Measurements from ENCODE around the gene BRF1. TPM values are rescaled to one million over a fixed set of nuclear protein-coding genes. Genes with fewer than 3 reads are reported as not detected.

The BRF1 gene
- total RNA-seq, 1 experiment from 2014 or later = 26.4 TPM

GRCh38 chr14:105286759-105287144 lies 14.0 kb downstream of the BRF1 start:
- no peaks in the 10 kb centered on the region for H3K36me3 Mint-ChIP-seq
- H3K27ac Mint-ChIP-seq = no peak overlapping the region
- ATAC-seq (no peak), DNase-seq (ENCODE audit: low spot score) (no peak)
- peaks cover 18% of the 10 kb centered on the region for H3K4me1 Mint-ChIP-seq
- no peak overlapping the region for H3K4me3 Mint-ChIP-seq
- ChIA-PET POLR2A (no interaction called here), CTCF (interaction anchor here (1.0 kb wide), 1 partner anchor 80 kb away, joined by 3 read pairs; no protein-coding TSS in a partner anchor)
- no peak for TF ChIP-seq GRHL2 (CRISPR knock-in tag; IDR thresholded peaks at IDR 0.05; ENCODE audit: insufficient replicate concordance, severe bottlenecking)
- TF ChIP-seq ESRRA (CRISPR knock-in tag; IDR thresholded peaks at IDR 0.05; ENCODE audit: borderline replicate concordance) = no peak
- TF ChIP-seq, protein P1, sequence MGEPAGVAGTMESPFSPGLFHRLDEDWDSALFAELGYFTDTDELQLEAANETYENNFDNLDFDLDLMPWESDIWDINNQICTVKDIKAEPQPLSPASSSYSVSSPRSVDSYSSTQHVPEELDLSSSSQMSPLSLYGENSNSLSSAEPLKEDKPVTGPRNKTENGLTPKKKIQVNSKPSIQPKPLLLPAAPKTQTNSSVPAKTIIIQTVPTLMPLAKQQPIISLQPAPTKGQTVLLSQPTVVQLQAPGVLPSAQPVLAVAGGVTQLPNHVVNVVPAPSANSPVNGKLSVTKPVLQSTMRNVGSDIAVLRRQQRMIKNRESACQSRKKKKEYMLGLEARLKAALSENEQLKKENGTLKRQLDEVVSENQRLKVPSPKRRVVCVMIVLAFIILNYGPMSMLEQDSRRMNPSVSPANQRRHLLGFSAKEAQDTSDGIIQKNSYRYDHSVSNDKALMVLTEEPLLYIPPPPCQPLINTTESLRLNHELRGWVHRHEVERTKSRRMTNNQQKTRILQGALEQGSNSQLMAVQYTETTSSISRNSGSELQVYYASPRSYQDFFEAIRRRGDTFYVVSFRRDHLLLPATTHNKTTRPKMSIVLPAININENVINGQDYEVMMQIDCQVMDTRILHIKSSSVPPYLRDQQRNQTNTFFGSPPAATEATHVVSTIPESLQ (CRISPR knock-in tag; IDR thresholded peaks at IDR 0.05) = no peak
- no peak for TF ChIP-seq FOXP4 (CRISPR knock-in tag; IDR thresholded peaks at IDR 0.05)
- TF ChIP-seq NFE2L1 (CRISPR knock-in tag; IDR thresholded peaks at IDR 0.05) = no peak
- no peak for TF ChIP-seq TEAD4 (CRISPR knock-in tag; IDR thresholded peaks at IDR 0.05)
- TF ChIP-seq, protein P2, sequence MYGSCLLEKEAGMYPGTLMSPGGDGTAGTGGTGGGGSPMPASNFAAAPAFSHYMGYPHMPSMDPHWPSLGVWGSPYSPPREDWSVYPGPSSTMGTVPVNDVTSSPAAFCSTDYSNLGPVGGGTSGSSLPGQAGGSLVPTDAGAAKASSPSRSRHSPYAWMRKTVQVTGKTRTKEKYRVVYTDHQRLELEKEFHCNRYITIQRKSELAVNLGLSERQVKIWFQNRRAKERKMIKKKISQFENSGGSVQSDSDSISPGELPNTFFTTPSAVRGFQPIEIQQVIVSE (CRISPR knock-in tag; IDR thresholded peaks at IDR 0.05; ENCODE audit: borderline replicate concordance) = no peak
- no peak for TF ChIP-seq HMGXB4 (CRISPR knock-in tag; IDR thresholded peaks at IDR 0.05)
- no peak for TF ChIP-seq TEAD1 (CRISPR knock-in tag; IDR thresholded peaks at IDR 0.05)
- TF ChIP-seq KAT7 (CRISPR knock-in tag; IDR thresholded peaks at IDR 0.05; ENCODE audit: borderline replicate concordance) = no peak
- TF ChIP-seq ARID4B (CRISPR knock-in tag; IDR thresholded peaks at IDR 0.05; ENCODE audit: borderline replicate concordance) = no peak
- TF ChIP-seq, protein P3, sequence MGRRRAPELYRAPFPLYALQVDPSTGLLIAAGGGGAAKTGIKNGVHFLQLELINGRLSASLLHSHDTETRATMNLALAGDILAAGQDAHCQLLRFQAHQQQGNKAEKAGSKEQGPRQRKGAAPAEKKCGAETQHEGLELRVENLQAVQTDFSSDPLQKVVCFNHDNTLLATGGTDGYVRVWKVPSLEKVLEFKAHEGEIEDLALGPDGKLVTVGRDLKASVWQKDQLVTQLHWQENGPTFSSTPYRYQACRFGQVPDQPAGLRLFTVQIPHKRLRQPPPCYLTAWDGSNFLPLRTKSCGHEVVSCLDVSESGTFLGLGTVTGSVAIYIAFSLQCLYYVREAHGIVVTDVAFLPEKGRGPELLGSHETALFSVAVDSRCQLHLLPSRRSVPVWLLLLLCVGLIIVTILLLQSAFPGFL (CRISPR knock-in tag; IDR thresholded peaks at IDR 0.05; ENCODE audit: borderline replicate concordance) = no peak
- H3K9me3 Mint-ChIP-seq = no peaks in the 10 kb centered on the region
- H3K27me3 Mint-ChIP-seq (ENCODE audit: low read depth) = no peaks in the 10 kb centered on the region

DNA sequence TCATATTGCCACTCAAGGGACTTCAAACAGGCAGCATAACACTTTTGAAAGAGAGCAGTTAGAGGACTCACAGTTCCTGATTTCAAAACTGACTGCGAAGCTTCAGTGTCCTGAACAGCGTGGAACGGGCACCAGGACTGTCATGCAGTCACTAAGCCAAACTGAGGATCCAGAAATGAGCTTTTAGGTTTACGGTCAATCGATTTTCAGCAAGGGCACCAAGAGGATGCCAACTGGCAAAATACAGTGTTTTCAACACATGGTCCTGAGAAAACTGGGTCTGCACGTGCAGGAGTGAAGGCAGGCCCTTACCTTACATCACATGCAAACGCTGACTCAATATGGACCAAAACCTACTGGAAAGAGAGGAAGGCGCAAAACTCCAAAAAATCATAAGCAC lies 15.6 kb downstream of the BRF1 start:
- no peaks in the 10 kb centered on the region for H3K9me3 Mint-ChIP-seq
- no peaks in the 10 kb centered on the region for H3K36me3 Mint-ChIP-seq
- H3K4me3 Mint-ChIP-seq = no peak overlapping the region
- ATAC-seq (no peak), DNase-seq (ENCODE audit: low spot score) (no peak)
- no peak overlapping the region for H3K27ac Mint-ChIP-seq
- ChIA-PET CTCF (no interaction called here), POLR2A (no interaction called here)
- H3K27me3 Mint-ChIP-seq (ENCODE audit: low read depth) = no peaks in the 10 kb centered on the region
- H3K4me1 Mint-ChIP-seq = peaks cover 20% of the 10 kb centered on the region
- TF ChIP-seq, protein P3 (CRISPR knock-in tag; IDR thresholded peaks at IDR 0.05; ENCODE audit: borderline replicate concordance) = no peak
- TF ChIP-seq ATF1 (CRISPR knock-in tag; IDR thresholded peaks at IDR 0.05) (no peak), AFF4 (CRISPR knock-in tag; IDR thresholded peaks at IDR 0.05; ENCODE audit: borderline replicate concordance) (no peak), MYBL2 (CRISPR knock-in tag; IDR thresholded peaks at IDR 0.05) (no peak)

Data from WTC11 (cell line).